ENCODE data around the gene THBS3.
"Not testable (repeated sequence)": the region's sequence is repeated elsewhere in the genome, so short reads cannot be mapped to it uniquely, and the experiment has no call there.

Gene THBS3

DNA sequence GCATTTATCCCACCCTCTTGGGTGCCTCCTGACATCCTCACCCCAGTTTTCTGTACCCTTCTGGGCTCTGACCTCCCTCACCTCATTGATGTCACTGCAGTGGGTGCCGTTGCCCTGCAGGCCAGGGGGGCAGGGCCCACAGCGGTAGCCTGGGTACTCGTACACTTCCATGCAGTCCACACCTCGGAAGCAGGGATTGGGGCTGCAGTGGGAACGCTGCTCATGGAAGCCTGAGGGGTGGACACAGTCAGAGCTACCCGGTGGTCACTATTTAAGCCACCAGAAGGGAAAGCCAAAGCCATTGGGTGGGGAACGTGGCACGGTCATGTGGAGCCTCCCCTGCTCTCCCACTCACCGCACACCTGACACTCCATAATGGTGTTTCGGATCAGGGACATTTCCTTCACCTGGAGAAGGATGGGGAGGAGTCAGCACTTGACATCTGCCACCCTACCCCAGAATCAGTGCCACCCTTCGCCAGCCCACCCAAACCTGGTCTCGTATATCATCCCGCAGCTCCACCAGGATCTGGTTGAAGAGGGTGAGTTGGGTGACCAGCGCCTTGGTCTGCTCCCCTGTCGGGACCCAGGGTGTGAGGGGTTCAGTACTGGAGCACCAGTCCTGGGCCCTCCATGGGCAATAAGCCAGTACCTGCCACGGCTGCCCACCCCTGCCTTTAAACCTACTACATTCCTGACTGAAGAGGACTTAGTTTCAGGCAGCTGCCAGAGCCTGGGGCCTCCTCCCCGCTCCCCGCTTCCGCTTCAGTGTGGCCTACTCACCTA, 4.8 kb downstream of the THBS3 start:
- Histone ChIP-seq H3K4me3 (ENCODE audit: low read length) (no peak overlapping the region), H3K27ac (ENCODE audit: low read length) (no peak overlapping the region), H3K36me3 (ENCODE audit: insufficient read depth, low read depth, low read length) (peaks cover 66% of the 10 kb centered on the region), H3K27me3 (ENCODE audit: insufficient read depth, low read length) (no peaks in the 10 kb centered on the region; the same call in 1 of the 2 replicates), H3K9me3 (ENCODE audit: insufficient read depth, low read depth, low read length) (no peaks in the 10 kb centered on the region), H3K4me1 (ENCODE audit: insufficient read depth, low read length) (peaks cover 8% of the 10 kb centered on the region; the same call in 1 of the 2 replicates), H3K9ac (ENCODE audit: low read depth, low read length) (no peak overlapping the region)

DNA sequence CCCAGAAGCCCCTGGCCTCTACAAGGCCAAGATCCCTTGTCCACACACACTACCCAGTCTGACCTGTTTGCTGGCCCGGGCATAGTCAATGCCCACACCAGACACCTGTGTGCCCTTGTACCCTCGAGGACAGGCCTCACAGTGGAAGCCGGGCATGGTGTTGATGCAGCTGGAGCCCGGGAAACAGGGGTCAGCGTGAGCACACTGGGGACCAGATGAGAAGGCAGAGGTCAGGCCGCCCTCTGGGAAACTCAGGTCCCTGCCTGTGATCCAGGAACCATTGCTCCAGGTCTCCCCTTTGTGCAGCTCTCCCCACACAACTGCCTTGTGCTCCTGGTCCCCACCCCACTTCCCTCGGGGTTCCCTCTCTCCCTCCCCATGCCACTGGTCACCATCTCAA, 5.5 kb downstream of the THBS3 start:
- no peaks in the 10 kb centered on the region; the same call in 1 of the 2 replicates for H3K27me3 ChIP-seq (ENCODE audit: insufficient read depth, low read length)
- peaks cover 10% of the 10 kb centered on the region for H3K4me1 ChIP-seq (ENCODE audit: insufficient read depth, low read length)
- H3K4me3 ChIP-seq (ENCODE audit: low read length) = no peak overlapping the region
- no peaks in the 10 kb centered on the region for H3K9me3 ChIP-seq (ENCODE audit: insufficient read depth, low read depth, low read length)
- no peak overlapping the region for H3K9ac ChIP-seq (ENCODE audit: low read depth, low read length)
- peaks cover 73% of the 10 kb centered on the region for H3K36me3 ChIP-seq (ENCODE audit: insufficient read depth, low read depth, low read length)
- H3K27ac ChIP-seq (ENCODE audit: low read length) = no peak overlapping the region

DNA sequence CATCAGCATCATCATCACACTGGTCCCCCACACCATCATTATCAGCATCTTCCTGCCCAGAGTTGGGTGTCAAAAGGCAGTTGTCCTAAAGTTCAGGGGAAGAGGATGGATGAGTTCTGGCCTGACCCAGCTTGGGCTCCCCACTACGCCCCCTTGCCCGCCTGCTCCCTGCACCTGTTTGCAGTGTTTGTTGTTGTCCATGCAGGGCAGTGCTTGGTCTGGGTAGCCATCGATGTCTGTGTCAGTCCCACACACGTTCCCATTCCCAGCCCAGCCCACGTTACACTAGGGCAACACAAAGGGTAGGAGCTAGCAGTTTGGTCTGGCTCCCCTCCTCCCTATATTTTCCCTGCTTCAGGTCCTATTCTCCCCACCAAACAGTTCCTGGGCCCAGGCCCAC, 6.8 kb downstream of the THBS3 start:
- Histone ChIP-seq H3K9ac (ENCODE audit: low read depth, low read length) (no peak overlapping the region), H3K27ac (ENCODE audit: low read length) (no peak overlapping the region), H3K27me3 (ENCODE audit: insufficient read depth, low read length) (no peaks in the 10 kb centered on the region)

DNA sequence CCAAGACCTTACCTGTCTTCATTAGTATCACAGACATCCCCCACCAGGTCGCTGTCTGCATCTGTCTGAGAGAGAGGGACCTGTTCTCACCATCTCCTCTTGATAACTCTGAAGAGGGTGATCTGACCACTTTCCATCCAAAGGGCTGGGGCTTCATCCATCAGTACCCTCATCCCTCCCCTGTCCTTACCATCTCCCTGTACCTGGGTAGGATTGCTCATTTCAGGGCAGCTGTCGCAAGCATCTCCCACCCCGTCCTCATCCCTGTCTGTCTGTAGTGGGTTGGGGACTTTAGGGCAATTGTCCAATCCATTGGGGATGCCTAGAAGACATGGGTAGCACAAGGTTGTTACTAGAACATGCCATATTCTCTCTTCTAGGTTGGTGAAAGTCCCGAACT, 7.9 kb downstream of the THBS3 start:
- Histone ChIP-seq H3K27ac (ENCODE audit: low read length) (no peak overlapping the region), H3K4me3 (ENCODE audit: low read length) (no peak overlapping the region), H3K36me3 (ENCODE audit: insufficient read depth, low read depth, low read length) (peaks cover 89% of the 10 kb centered on the region), H3K27me3 (ENCODE audit: insufficient read depth, low read length) (no peaks in the 10 kb centered on the region), H3K9me3 (ENCODE audit: insufficient read depth, low read depth, low read length) (no peaks in the 10 kb centered on the region), H3K9ac (ENCODE audit: low read depth, low read length) (no peak overlapping the region), H3K4me1 (ENCODE audit: insufficient read depth, low read length) (peaks cover 15% of the 10 kb centered on the region)

More for the DNA sequence above, 6.8 kb downstream of the THBS3 start:
- H3K4me1 ChIP-seq (ENCODE audit: insufficient read depth, low read length) = peaks cover 15% of the 10 kb centered on the region
- no peaks in the 10 kb centered on the region for H3K9me3 ChIP-seq (ENCODE audit: insufficient read depth, low read depth, low read length)
- no peak overlapping the region for H3K4me3 ChIP-seq (ENCODE audit: low read length)
- peaks cover 83% of the 10 kb centered on the region for H3K36me3 ChIP-seq (ENCODE audit: insufficient read depth, low read depth, low read length)

DNA sequence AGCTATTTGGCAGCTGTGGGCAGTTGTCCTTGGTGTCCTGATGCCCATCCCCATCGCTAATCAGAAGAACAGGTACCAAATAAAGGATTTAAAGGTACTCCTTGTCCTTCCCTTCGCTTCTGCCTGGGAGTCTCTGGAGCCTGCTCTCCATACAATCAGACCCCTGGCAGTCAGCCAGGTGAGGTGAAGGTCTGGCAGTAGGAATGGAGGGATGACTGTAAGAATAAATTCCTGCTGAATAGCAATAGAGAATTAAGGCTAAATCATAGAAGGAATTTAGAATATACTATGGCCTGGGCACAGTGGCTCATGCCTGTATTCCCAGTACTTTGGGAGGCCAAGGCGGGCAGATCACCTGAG, 9.2 kb downstream of the THBS3 start:
- H3K4me3 ChIP-seq (ENCODE audit: low read length) = no peak overlapping the region
- peaks cover 15% of the 10 kb centered on the region for H3K4me1 ChIP-seq (ENCODE audit: insufficient read depth, low read length)
- no peaks in the 10 kb centered on the region for H3K9me3 ChIP-seq (ENCODE audit: insufficient read depth, low read depth, low read length)
- peaks cover 79% of the 10 kb centered on the region for H3K36me3 ChIP-seq (ENCODE audit: insufficient read depth, low read depth, low read length)
- H3K9ac ChIP-seq (ENCODE audit: low read depth, low read length) = no peak overlapping the region
- no peak overlapping the region for H3K27ac ChIP-seq (ENCODE audit: low read length)
- H3K27me3 ChIP-seq (ENCODE audit: insufficient read depth, low read length) = no peaks in the 10 kb centered on the region

DNA sequence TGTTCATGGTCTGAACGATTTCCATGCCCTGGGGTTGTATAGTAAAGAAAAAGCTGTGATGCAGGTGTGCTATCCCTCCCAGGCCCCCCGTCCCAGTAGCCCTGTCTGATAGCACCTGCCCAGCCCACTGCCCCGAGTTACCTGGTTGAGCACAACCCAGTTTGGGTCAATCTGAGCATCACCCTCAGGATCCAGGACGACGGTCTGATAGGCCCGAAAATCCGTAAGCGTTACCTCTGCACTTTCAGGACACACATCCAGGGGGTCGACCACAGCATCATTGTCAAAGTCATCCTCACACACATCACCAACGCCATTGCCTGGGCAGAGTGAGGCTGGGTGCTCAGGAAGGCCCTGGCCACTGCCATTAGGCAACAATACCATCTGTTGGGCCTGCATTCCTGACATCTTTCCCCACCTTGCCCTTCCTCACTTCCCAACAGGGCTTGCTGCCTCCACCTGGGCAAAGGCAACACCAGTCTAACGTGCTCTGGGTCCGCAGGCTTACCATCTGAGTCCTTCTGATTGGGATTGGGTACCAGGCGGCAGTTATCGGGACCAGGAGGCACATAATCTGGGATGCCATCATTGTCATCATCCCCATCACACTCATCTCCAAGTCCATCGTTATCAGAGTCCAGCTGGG, 9.7 kb downstream of the THBS3 start:
- Histone ChIP-seq H3K27me3 (ENCODE audit: insufficient read depth, low read length) (no peaks in the 10 kb centered on the region), H3K9me3 (ENCODE audit: insufficient read depth, low read depth, low read length) (no peaks in the 10 kb centered on the region), H3K9ac (ENCODE audit: low read depth, low read length) (no peak overlapping the region), H3K36me3 (ENCODE audit: insufficient read depth, low read depth, low read length) (peaks cover 74% of the 10 kb centered on the region), H3K4me1 (ENCODE audit: insufficient read depth, low read length) (peaks cover 15% of the 10 kb centered on the region), H3K4me3 (ENCODE audit: low read length) (peak overlapping the region; percentile 99; the same call in 1 of the 2 replicates), H3K27ac (ENCODE audit: low read length) (no peak overlapping the region)

DNA sequence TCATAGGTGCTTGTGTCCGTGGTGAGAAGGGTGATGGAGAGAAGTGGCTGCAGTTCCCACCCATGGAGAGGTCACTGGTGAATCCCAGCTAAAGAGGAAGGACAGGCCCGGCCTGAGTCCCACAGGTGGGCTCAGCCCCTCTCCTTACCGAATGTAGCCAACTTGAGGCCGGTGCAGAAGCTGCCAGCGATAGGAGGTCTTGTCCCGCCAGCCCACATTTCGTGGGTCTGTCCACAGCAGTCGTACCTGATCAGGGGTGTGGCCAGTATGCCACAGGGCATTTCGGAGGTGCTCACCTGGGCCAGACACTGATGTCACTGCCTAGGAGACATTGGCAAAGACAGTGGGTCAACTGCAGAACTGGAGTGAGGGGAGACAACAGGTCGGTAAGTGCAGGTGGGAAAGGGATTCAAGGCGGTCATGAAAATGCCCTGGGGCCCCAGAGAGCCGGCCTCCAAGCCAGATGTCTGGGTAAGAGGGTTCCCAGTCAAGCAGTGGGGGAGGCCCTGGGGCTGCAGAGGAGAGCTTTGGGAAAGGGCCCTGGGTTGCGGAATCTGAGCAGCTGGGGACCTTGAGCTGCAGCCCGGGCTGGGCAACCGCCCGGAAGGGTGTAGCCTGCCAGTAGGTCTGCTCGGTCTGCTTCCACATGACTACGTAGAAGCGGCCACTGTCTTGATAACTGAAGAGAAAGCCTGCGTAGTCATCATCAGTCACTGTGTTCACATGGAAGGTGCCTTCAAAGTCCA, 10.6 kb downstream of the THBS3 start:
- Histone ChIP-seq H3K4me1 (ENCODE audit: insufficient read depth, low read length) (peaks cover 19% of the 10 kb centered on the region), H3K27ac (ENCODE audit: low read length) (peak overlapping the region; percentile 98), H3K27me3 (ENCODE audit: insufficient read depth, low read length) (no peaks in the 10 kb centered on the region), H3K4me3 (ENCODE audit: low read length) (peak overlapping the region; percentile 99), H3K36me3 (ENCODE audit: insufficient read depth, low read depth, low read length) (peaks cover 64% of the 10 kb centered on the region), H3K9me3 (ENCODE audit: insufficient read depth, low read depth, low read length) (no peaks in the 10 kb centered on the region), H3K9ac (ENCODE audit: low read depth, low read length) (peak overlapping the region; percentile 99; the same call in 1 of the 2 replicates)

DNA sequence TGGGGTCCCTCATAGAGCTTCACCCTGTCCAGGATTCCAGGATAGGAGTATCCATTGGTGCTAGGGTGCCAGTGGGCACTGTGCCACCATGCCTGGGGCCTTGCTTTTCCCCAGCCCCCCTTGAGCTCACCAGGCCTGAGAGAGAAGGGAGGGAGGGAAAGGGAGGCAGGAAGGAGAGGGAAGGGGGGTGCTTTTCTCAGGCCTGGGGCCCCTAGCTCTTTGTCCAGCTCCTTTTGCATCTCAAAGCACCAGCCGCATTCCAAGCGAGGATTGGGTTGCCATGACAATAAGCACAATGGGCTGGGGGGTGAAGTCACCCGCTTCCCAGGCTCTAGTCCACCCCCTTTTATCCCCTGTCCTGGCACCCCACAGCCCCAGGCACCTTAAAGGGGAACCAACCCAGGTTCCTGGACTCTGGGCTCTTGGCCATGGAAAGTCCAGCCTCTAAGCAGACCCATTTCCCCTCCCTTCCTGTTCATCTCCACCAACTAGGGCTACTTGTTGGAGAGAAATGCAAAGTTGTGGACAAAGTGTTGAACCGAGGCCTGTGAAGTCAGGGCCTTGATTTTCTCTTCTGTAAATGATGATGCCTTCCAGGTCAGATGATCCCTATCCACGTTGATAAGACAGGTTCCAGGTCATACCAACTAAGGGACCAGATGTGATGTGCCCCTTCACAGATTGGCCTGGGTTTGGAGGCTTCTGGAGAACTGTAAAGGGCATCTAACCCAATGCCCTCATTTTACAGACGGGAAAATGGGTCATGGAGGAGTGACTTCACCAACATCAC, 11.4 kb downstream of the THBS3 start:
- Histone ChIP-seq H3K36me3 (ENCODE audit: insufficient read depth, low read depth, low read length) (peaks cover 57% of the 10 kb centered on the region), H3K9ac (ENCODE audit: low read depth, low read length) (peak overlapping the region; percentile 99), H3K27ac (ENCODE audit: low read length) (peak overlapping the region; percentile 98), H3K4me1 (ENCODE audit: insufficient read depth, low read length) (peaks cover 19% of the 10 kb centered on the region), H3K4me3 (ENCODE audit: low read length) (peak overlapping the region; percentile 99), H3K27me3 (ENCODE audit: insufficient read depth, low read length) (no peaks in the 10 kb centered on the region), H3K9me3 (ENCODE audit: insufficient read depth, low read depth, low read length) (no peaks in the 10 kb centered on the region)

DNA sequence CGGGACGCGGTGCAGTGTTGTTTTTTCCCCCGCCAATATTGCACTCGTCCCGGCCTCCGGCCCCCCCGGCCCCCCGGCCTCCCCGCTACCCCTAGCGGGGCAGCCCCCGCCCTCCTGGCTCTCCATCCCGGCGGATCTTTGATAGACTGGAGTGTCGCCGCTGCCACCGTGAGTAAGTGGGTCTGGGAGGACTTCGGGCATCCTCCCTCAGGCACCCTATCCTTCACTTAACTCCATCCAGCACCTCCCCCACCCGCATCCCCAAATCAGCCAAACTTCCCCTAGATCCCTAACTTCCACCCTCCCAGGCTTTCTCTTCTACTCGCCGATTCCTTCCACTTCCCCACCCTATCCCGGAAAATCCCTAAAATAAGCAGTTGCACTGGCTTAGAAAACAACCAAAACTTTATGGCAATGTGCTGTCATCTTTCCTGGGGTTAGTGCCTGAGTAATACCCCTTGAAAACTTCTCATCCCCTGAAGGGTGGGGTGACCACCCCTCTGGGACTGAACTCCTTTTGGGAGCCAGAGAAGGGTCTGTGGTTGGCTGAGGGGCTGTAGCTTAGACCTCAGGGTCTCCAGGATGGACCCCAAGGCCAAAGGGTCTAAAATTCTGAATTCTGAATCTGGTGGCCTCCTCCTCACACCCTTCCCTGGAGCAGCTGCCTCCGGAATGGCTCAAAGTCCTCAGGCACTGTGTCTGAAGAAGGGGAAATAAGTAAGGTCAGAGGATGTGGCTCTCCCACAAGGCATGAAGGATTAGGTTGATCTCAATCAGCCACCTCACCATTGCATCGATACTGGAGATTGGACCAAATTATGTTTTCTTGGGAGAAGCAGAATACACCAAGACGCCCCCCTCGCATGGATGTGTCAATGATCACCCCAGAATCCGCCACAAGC, 12.2 kb downstream of the THBS3 start:
- peak overlapping the region; percentile 97 for H3K27ac ChIP-seq (ENCODE audit: low read length)
- peak overlapping the region; percentile 99 for H3K9ac ChIP-seq (ENCODE audit: low read depth, low read length)
- H3K36me3 ChIP-seq (ENCODE audit: insufficient read depth, low read depth, low read length) = peaks cover 48% of the 10 kb centered on the region
- H3K27me3 ChIP-seq (ENCODE audit: insufficient read depth, low read length) = no peaks in the 10 kb centered on the region
- peaks cover 19% of the 10 kb centered on the region for H3K4me1 ChIP-seq (ENCODE audit: insufficient read depth, low read length)
- H3K4me3 ChIP-seq (ENCODE audit: low read length) = peak overlapping the region; percentile 99
- H3K9me3 ChIP-seq (ENCODE audit: insufficient read depth, low read depth, low read length) = no peaks in the 10 kb centered on the region

DNA sequence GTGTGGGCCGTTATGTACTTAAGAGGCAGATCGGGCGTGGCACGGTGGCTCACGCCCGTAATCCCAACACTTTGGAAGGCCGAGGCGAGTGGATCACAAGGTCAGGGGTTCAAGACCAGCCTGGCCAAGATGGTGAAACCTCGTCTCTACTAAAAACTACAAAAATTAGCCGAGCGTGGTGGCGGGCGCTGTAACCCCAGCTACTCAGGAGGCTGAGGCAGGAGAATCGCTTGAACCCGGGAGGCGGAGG, 13.8 kb downstream of the THBS3 start:
- Histone ChIP-seq H3K9ac (ENCODE audit: low read depth, low read length) (peak overlapping the region; percentile 92; the same call in 1 of the 2 replicates), H3K4me3 (ENCODE audit: low read length) (peak overlapping the region; percentile 99), H3K36me3 (ENCODE audit: insufficient read depth, low read depth, low read length) (peaks cover 33% of the 10 kb centered on the region), H3K4me1 (ENCODE audit: insufficient read depth, low read length) (peaks cover 19% of the 10 kb centered on the region), H3K27ac (ENCODE audit: low read length) (peak overlapping the region; percentile 89)
- not testable (repeated sequence) for H3K27me3 ChIP-seq (ENCODE audit: insufficient read depth, low read length); H3K9me3 ChIP-seq (ENCODE audit: insufficient read depth, low read depth, low read length)

Measured in iPS-20b (cell line).